Measurements from ENCODE around the gene ANGPTL8.

ANGPTL8 gene

DNA sequence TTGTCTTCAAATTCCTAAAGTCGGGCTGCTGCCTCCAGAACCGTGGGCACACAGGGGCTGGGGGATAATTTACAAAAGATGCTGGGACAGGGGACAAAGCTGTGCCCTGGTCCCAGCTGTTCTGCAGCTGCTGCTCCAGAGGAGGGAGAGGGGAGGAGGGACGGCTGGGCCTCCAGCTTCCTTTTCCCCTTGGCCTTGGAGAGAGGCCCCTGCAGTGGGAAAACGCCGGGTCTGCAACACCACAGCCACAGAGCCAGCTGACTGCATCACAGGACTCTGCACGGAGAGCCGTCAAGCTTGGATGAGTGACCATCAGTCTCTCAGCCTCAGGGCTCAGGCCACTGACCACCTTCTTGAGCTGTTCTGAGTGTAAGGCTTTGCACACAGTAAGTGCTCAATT lies 16.8 kb downstream of the ANGPTL8 start:
- Histone ChIP-seq H3K27me3 (ENCODE audit: control insufficient read depth in 3 of 3, insufficient read depth in 3 of 3, low read depth in 1 of 3, low read length in 3 of 3) (no peaks in the 10 kb centered on the region), H2BK5ac (ENCODE audit: low read length) (no peak overlapping the region), H3K9ac (ENCODE audit: low read depth, low read length, poor library complexity) (no peak overlapping the region), H4K8ac (ENCODE audit: low read depth, low read length) (no peak overlapping the region), H2BK15ac (ENCODE audit: low read length) (no peak overlapping the region), H3K4me3 (ENCODE audit: low read length in 2 of 2) (no peak overlapping the region), H4K91ac (ENCODE audit: low read depth, low read length, poor library complexity) (no peak overlapping the region), H2BK120ac (ENCODE audit: low read depth, low read length) (no peak overlapping the region), H3K14ac (ENCODE audit: low read length) (no peak overlapping the region), H3K23ac (ENCODE audit: low read depth, low read length, poor library complexity) (no peak overlapping the region), H3K18ac (ENCODE audit: low read length) (peak overlapping the region; percentile 48), H2BK12ac (ENCODE audit: low read length) (no peak overlapping the region), H2AFZ (ENCODE audit: low read length) (no peak overlapping the region), H3K4me1 (ENCODE audit: control insufficient read depth in 2 of 2, insufficient read depth in 1 of 2, low read depth in 1 of 2, low read length in 2 of 2) (peaks cover 0 to 3% of the 10 kb centered on the region in 2 donors), H3K9me3 (replicated peaks in 1 of 2; ENCODE audit: control insufficient read depth in 2 of 2, insufficient read depth in 1 of 2, low read depth in 1 of 2, low read length in 2 of 2) (no peaks in the 10 kb centered on the region), H3K79me1 (ENCODE audit: low read depth, low read length) (peaks cover 2% of the 10 kb centered on the region), H3K4ac (ENCODE audit: low read length) (no peak overlapping the region), H3K27ac (replicated peaks; ENCODE audit: low read length) (no peak overlapping the region), H2AK5ac (ENCODE audit: low read depth, low read length) (peak overlapping the region; percentile 11), H3K4me2 (ENCODE audit: insufficient read depth, low read length, poor library complexity, severe bottlenecking) (no peak overlapping the region), H3K36me3 (replicated peaks in 1 of 2; ENCODE audit: control insufficient read depth in 2 of 2, insufficient read depth in 2 of 2, low read length in 2 of 2) (peaks cover 6 to 22% of the 10 kb centered on the region in 2 donors)
- DNase-seq (ENCODE audit: low spot score) = no peak
- WGBS, 2 donors (ENCODE audit: extremely low coverage in 2 of 2, insufficient read length in 2 of 2, insufficient replicate concordance in 1 of 2) = no CpG with 5 or more reads among the region's 7 CpGs

DNA sequence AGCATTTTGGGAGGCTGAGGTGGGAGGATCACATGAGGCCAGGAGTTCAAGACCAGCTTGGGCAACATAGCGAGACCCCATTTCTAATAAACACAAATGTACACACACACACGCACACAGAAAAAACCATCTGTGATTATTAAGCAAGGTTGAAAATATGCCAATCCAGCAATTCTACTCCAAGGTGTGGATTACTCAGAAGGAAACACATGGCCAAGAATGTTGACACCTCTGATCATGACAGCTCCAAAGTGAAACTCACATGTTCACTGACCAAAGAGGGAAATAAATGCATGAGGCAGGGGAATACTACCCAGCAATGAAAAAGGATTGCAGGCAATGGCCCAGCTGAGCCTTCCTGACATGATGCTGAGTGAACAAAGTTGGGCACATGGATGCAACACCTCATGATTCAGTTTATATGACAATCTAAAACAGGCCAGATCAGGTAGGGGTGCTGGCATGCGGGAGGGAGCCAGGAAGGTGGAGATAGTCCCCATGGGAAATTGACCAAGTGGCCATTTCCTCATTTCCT lies 18.5 kb downstream of the ANGPTL8 start:
- no peak for DNase-seq (ENCODE audit: low spot score)
- no peak overlapping the region for H3K23ac ChIP-seq (ENCODE audit: low read depth, low read length, poor library complexity)
- H2AFZ ChIP-seq (ENCODE audit: low read length) = no peak overlapping the region

DNA sequence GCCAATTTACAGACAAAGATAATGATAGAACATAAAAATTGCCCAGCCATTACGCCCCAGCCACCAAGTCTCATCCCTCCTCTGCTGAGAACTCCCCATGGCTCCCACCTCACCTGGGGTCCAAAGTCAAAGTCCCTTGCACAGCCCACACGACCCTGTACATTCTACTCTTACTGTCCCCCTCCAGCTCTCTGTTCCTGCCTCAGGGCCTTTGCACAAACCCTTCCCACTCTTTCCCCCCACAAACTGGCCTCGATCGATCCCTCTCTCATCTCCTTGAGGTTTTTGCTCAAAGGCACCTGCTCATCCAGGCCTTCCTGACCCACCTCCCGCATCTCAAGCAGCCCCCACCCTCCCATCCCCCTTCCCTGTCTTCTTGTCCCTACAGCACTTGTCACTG lies 21.6 kb downstream of the ANGPTL8 start:
- no peak overlapping the region for H2AK5ac ChIP-seq (ENCODE audit: low read depth, low read length)
- no CpG with 5 or more reads among the region's 5 CpGs for WGBS, 2 donors (ENCODE audit: extremely low coverage in 2 of 2, insufficient read length in 2 of 2, insufficient replicate concordance in 1 of 2)
- H3K4me3 ChIP-seq (ENCODE audit: low read length in 2 of 2) = peak overlapping the region in 1 of 2 donors; percentile 77
- no peak overlapping the region for H3K4me2 ChIP-seq (ENCODE audit: insufficient read depth, low read length, poor library complexity, severe bottlenecking)
- H3K4me1 ChIP-seq (ENCODE audit: control insufficient read depth in 2 of 2, insufficient read depth in 1 of 2, low read depth in 1 of 2, low read length in 2 of 2) = peaks cover 3 to 5% of the 10 kb centered on the region in 2 donors
- H3K79me1 ChIP-seq (ENCODE audit: low read depth, low read length) = peaks cover 2% of the 10 kb centered on the region
- no peak overlapping the region for H3K27ac ChIP-seq (replicated peaks; ENCODE audit: low read length)
- no peak overlapping the region for H4K91ac ChIP-seq (ENCODE audit: low read depth, low read length, poor library complexity)
- H3K23ac ChIP-seq (ENCODE audit: low read depth, low read length, poor library complexity) = no peak overlapping the region
- H3K14ac ChIP-seq (ENCODE audit: low read length) = no peak overlapping the region
- no peaks in the 10 kb centered on the region for H3K9me3 ChIP-seq (replicated peaks in 1 of 2; ENCODE audit: control insufficient read depth in 2 of 2, insufficient read depth in 1 of 2, low read depth in 1 of 2, low read length in 2 of 2)
- H2BK15ac ChIP-seq (ENCODE audit: low read length) = no peak overlapping the region
- H3K27me3 ChIP-seq (ENCODE audit: control insufficient read depth in 3 of 3, insufficient read depth in 3 of 3, low read depth in 1 of 3, low read length in 3 of 3) = no peaks in the 10 kb centered on the region
- H3K4ac ChIP-seq (ENCODE audit: low read length) = no peak overlapping the region
- no peak overlapping the region for H2BK5ac ChIP-seq (ENCODE audit: low read length)
- H3K18ac ChIP-seq (ENCODE audit: low read length) = no peak overlapping the region
- H2BK12ac ChIP-seq (ENCODE audit: low read length) = no peak overlapping the region
- H2BK120ac ChIP-seq (ENCODE audit: low read depth, low read length) = no peak overlapping the region
- no peak overlapping the region for H2AFZ ChIP-seq (ENCODE audit: low read length)
- no peak overlapping the region for H4K8ac ChIP-seq (ENCODE audit: low read depth, low read length)
- no peak for DNase-seq (ENCODE audit: low spot score)
- peaks cover 0 to 1% of the 10 kb centered on the region in 2 donors for H3K36me3 ChIP-seq (replicated peaks in 1 of 2; ENCODE audit: control insufficient read depth in 2 of 2, insufficient read depth in 2 of 2, low read length in 2 of 2)
- H3K9ac ChIP-seq (ENCODE audit: low read depth, low read length, poor library complexity) = no peak overlapping the region

More for the DNA sequence above, 18.5 kb downstream of the ANGPTL8 start:
- Histone ChIP-seq H2BK120ac (ENCODE audit: low read depth, low read length) (no peak overlapping the region), H3K27ac (replicated peaks; ENCODE audit: low read length) (no peak overlapping the region), H3K4me2 (ENCODE audit: insufficient read depth, low read length, poor library complexity, severe bottlenecking) (no peak overlapping the region), H3K27me3 (ENCODE audit: control insufficient read depth in 3 of 3, insufficient read depth in 3 of 3, low read depth in 1 of 3, low read length in 3 of 3) (no peaks in the 10 kb centered on the region), H3K4me3 (ENCODE audit: low read length in 2 of 2) (peak overlapping the region in 1 of 2 donors; percentile 8), H3K4ac (ENCODE audit: low read length) (no peak overlapping the region), H3K79me1 (ENCODE audit: low read depth, low read length) (peaks cover 2% of the 10 kb centered on the region), H3K14ac (ENCODE audit: low read length) (no peak overlapping the region), H2BK12ac (ENCODE audit: low read length) (no peak overlapping the region), H3K18ac (ENCODE audit: low read length) (no peak overlapping the region), H2BK15ac (ENCODE audit: low read length) (no peak overlapping the region), H4K91ac (ENCODE audit: low read depth, low read length, poor library complexity) (no peak overlapping the region), H4K8ac (ENCODE audit: low read depth, low read length) (no peak overlapping the region), H3K9me3 (replicated peaks in 1 of 2; ENCODE audit: control insufficient read depth in 2 of 2, insufficient read depth in 1 of 2, low read depth in 1 of 2, low read length in 2 of 2) (no peaks in the 10 kb centered on the region), H2AK5ac (ENCODE audit: low read depth, low read length) (no peak overlapping the region), H3K4me1 (ENCODE audit: control insufficient read depth in 2 of 2, insufficient read depth in 1 of 2, low read depth in 1 of 2, low read length in 2 of 2) (peaks cover 3 to 5% of the 10 kb centered on the region in 2 donors), H2BK5ac (ENCODE audit: low read length) (no peak overlapping the region), H3K36me3 (replicated peaks in 1 of 2; ENCODE audit: control insufficient read depth in 2 of 2, insufficient read depth in 2 of 2, low read length in 2 of 2) (peaks cover 1 to 5% of the 10 kb centered on the region in 2 donors), H3K9ac (ENCODE audit: low read depth, low read length, poor library complexity) (no peak overlapping the region)
- WGBS, 2 donors (ENCODE audit: extremely low coverage in 2 of 2, insufficient read length in 2 of 2, insufficient replicate concordance in 1 of 2) = no CpG with 5 or more reads among the region's 3 CpGs

DNA sequence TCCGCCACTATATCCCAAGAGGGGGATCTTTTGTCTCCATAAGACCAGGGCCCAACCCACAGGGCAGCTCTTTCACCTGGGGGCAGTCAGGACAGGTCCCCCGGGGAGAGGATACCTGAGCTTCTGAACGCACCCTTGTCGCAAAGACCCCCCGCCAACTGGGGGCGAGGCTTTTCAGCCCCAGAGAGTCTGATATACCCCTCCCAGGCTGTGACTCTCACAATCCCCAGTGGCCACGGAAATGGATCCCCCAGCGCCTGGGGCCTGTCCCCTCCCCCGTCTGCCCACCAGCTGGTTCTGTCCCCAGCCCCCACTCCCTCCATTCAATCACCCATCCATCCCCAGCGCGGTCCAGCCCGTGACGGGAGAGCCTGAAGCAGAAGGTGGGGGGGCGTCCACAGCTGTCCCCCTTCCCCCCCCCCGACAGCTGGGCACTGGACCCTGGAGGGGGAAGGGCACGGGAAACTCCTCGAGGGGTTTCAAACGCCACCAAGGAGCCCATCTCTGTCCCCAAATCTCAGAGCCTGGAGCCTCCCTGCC lies 22.1 kb downstream of the ANGPTL8 start:
- Histone ChIP-seq H3K23ac (ENCODE audit: low read depth, low read length, poor library complexity) (peak overlapping the region; percentile 16), H3K9ac (ENCODE audit: low read depth, low read length, poor library complexity) (peak overlapping the region; percentile 56), H3K4me3 (ENCODE audit: low read length in 2 of 2) (peak overlapping the region; percentile 77 to 82), H4K91ac (ENCODE audit: low read depth, low read length, poor library complexity) (no peak overlapping the region), H2AK5ac (ENCODE audit: low read depth, low read length) (peak overlapping the region; percentile 93), H3K27ac (replicated peaks; ENCODE audit: low read length) (no peak overlapping the region), H2AFZ (ENCODE audit: low read length) (peak overlapping the region; percentile 91), H3K79me1 (ENCODE audit: low read depth, low read length) (peaks cover 2% of the 10 kb centered on the region), H4K8ac (ENCODE audit: low read depth, low read length) (no peak overlapping the region), H3K4ac (ENCODE audit: low read length) (no peak overlapping the region), H2BK120ac (ENCODE audit: low read depth, low read length) (no peak overlapping the region), H3K18ac (ENCODE audit: low read length) (peak overlapping the region; percentile 91), H2BK12ac (ENCODE audit: low read length) (no peak overlapping the region), H3K4me2 (ENCODE audit: insufficient read depth, low read length, poor library complexity, severe bottlenecking) (peak overlapping the region; percentile 82), H3K4me1 (ENCODE audit: control insufficient read depth in 2 of 2, insufficient read depth in 1 of 2, low read depth in 1 of 2, low read length in 2 of 2) (peaks cover 2 to 3% of the 10 kb centered on the region in 2 donors), H2BK5ac (ENCODE audit: low read length) (no peak overlapping the region), H3K36me3 (replicated peaks in 1 of 2; ENCODE audit: control insufficient read depth in 2 of 2, insufficient read depth in 2 of 2, low read length in 2 of 2) (no peaks in the 10 kb centered on the region), H3K27me3 (ENCODE audit: control insufficient read depth in 3 of 3, insufficient read depth in 3 of 3, low read depth in 1 of 3, low read length in 3 of 3) (no peaks in the 10 kb centered on the region), H2BK15ac (ENCODE audit: low read length) (peak overlapping the region; percentile 81), H3K9me3 (replicated peaks in 1 of 2; ENCODE audit: control insufficient read depth in 2 of 2, insufficient read depth in 1 of 2, low read depth in 1 of 2, low read length in 2 of 2) (no peaks in the 10 kb centered on the region), H3K14ac (ENCODE audit: low read length) (peak overlapping the region; percentile 3)
- no CpG with 5 or more reads among the region's 18 CpGs for WGBS, 2 donors (ENCODE audit: extremely low coverage in 2 of 2, insufficient read length in 2 of 2, insufficient replicate concordance in 1 of 2)
- no peak for DNase-seq (ENCODE audit: low spot score)
